GM23248 (cell line): ENCODE data around the gene DCHS2. TPM values are rescaled to one million over a fixed set of nuclear protein-coding genes. Genes with fewer than 3 reads are reported as not detected.

Experiments used
- DNase-seq: peaks from one replicate; pipeline ENCODE4 v3.0.0-alpha.2; 2015
- H2AFZ ChIP-seq: fragments of 200-600 bp; sonication (generic); 2 replicates; pipeline ENCODE4 v1.6.1; 2016; ENCODE audit warnings: antibody characterized with exemption
- H3F3A ChIP-seq: fragments of 200-600 bp; sonication (generic); 2 replicates; pipeline ENCODE4 v1.6.1; 2016; ENCODE audit warnings: mild to moderate bottlenecking, antibody characterized with exemption, mixed run types; ENCODE audit not compliant: insufficient read depth
- H3K27ac ChIP-seq: fragments of 200-600 bp; sonication (generic); 2 replicates; pipeline ENCODE4 v1.5.1; 2016; ENCODE audit warnings: mild to moderate bottlenecking
- H3K27me3 ChIP-seq: fragments of 200-600 bp; sonication (generic); replicated peaks from 2 replicates; pipeline ENCODE4 v1.6.1; 2016; ENCODE audit warnings: mild to moderate bottlenecking; ENCODE audit not compliant: insufficient read depth
- H3K36me3 ChIP-seq: fragments of 200-600 bp; sonication (generic); 2 replicates; pipeline ENCODE4 v1.6.1; 2016; ENCODE audit warnings: low read depth, mild to moderate bottlenecking
- H3K4me1 ChIP-seq: fragments of 200-600 bp; sonication (generic); 2 replicates; pipeline ENCODE4 v1.6.1; 2016; ENCODE audit warnings: mild to moderate bottlenecking; ENCODE audit not compliant: insufficient read depth
- H3K4me2 ChIP-seq: fragments of 200-600 bp; sonication (generic); one replicate; pipeline ENCODE4 v1.6.1; 2016; ENCODE audit warnings: mild to moderate bottlenecking; ENCODE audit not compliant: unreplicated experiment
- H3K4me3 ChIP-seq: fragments of 200-600 bp; sonication (generic); 2 replicates; pipeline ENCODE4 v1.5.1; 2016; ENCODE audit warnings: mild to moderate bottlenecking
- H3K79me2 ChIP-seq: fragments of 200-600 bp; sonication (generic); 2 replicates; pipeline ENCODE4 v1.6.1; 2016; ENCODE audit warnings: mild to moderate bottlenecking; ENCODE audit not compliant: insufficient read depth
- H3K9ac ChIP-seq: fragments of 200-600 bp; sonication (generic); 2 replicates; pipeline ENCODE4 v1.6.1; 2016; ENCODE audit warnings: mild to moderate bottlenecking
- H3K9me2 ChIP-seq: fragments of 200-600 bp; sonication (generic); 2 replicates; pipeline ENCODE4 v1.6.1; 2016; ENCODE audit warnings: mixed run types, mild to moderate bottlenecking, moderate library complexity; ENCODE audit not compliant: insufficient read depth
- H3K9me3 ChIP-seq: fragments of 200-600 bp; sonication (generic); one replicate; pipeline ENCODE4 v1.6.1; 2017; ENCODE audit warnings: low read depth
- H4K20me1 ChIP-seq: fragments of 200-600 bp; sonication (generic); 2 replicates; pipeline ENCODE4 v1.6.0; 2016; ENCODE audit not compliant: insufficient read depth
- EZH2 ChIP-seq: fragments of 200-600 bp; sonication (generic); IDR thresholded peaks from 2 replicates; pipeline ENCODE4 v1.6.1; 2018; ENCODE audit warnings: antibody characterized with exemption, mild to moderate bottlenecking; ENCODE audit not compliant: insufficient read depth, poor library complexity, severe bottlenecking
- EZH2phosphoT487 ChIP-seq: fragments of 200-600 bp; sonication (generic); IDR thresholded peaks from 2 replicates; pipeline ENCODE4 v1.6.1; 2018; ENCODE audit warnings: antibody characterized with exemption, moderate library complexity, mild to moderate bottlenecking, low read depth; ENCODE audit not compliant: insufficient read depth
- WGBS, 2 experiments: methylation state at CpG; one replicate each; pipeline ENCODE4 v1.1.6; 2015 to 2017; ENCODE audit warnings: low lambda C conversion rate in 2 of 2, low coverage in 1 of 2; ENCODE audit errors: missing lambda C conversion rate in 2 of 2; 5-methylcytosine and 5-hydroxymethylcytosine counted together
- in situ Hi-C: fragments of 300-500 bp; cut with MboI; formaldehyde crosslinking; loops from 2 replicates; pipeline ENCODE4 v1.15.0; 2020
- polyA plus RNA-seq: library from polyadenylated mRNA; unstranded; fragments of >200 nt; fragmentation: Nextera tagmentation; extraction: Ambion mirVana; gene quantifications from 2 replicates; pipeline ENCODE4 v1.2.1, GENCODE V29; 2016
- total RNA-seq: library from RNA; depleted of rRNA; stranded (reverse); fragments of >200 nt; shearing (Covaris generic); gene quantifications from 2 replicates; pipeline ENCODE4 v1.2.3, GENCODE V29; 2014

DCHS2 gene
- total and polyA plus RNA-seq, 2 experiments from 2014 or later = not detected

DNA sequence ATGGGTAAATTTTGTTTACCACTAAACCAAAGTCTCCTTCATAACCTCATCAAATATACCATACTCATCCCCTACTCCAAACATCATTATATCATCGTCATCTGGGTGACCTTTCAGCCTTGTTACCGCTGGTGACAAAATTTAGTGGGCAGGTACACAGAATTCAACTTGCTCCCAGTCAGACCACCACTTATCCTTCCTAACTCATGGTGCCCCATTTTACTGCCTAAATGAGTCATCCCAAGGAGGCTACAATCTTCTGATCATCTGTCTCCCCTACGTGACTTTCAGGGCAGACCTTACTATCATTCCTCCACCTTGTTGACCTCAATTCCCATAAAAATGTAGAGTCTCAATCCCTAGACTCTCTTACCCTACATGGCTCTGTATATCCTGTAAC lies 49.6 kb downstream of the DCHS2 start:
- Histone ChIP-seq H3K36me3 (no peaks in the 10 kb centered on the region), H3K27me3 (no peaks in the 10 kb centered on the region), H3K4me3 (no peak overlapping the region), H3K79me2 (no peaks in the 10 kb centered on the region), H3K4me1 (no peaks in the 10 kb centered on the region), H3K9me2 (no peaks in the 10 kb centered on the region), H3K9ac (no peak overlapping the region), H3K27ac (no peak overlapping the region), H3K4me2 (no peak overlapping the region), H4K20me1 (no peaks in the 10 kb centered on the region), H3F3A (no peaks in the 10 kb centered on the region), H2AFZ (no peak overlapping the region), H3K9me3 (no peaks in the 10 kb centered on the region)
- TF ChIP-seq EZH2 (no peak), EZH2phosphoT487 (no peak)
- in situ Hi-C loops = no loop called here
- 73 to 74% methylated on average over 3 of the region's 3 CpGs for WGBS, 2 experiments
- no peak for DNase-seq

GRCh38 chr4:154441124-154441523 lies 50.5 kb downstream of the DCHS2 start:
- Histone ChIP-seq H3K4me3 (no peak overlapping the region), H3K9ac (no peak overlapping the region), H3K36me3 (no peaks in the 10 kb centered on the region), H3K79me2 (no peaks in the 10 kb centered on the region), H4K20me1 (no peaks in the 10 kb centered on the region), H3K9me2 (no peaks in the 10 kb centered on the region), H2AFZ (no peak overlapping the region), H3K9me3 (no peaks in the 10 kb centered on the region), H3K4me1 (no peaks in the 10 kb centered on the region), H3K27ac (no peak overlapping the region), H3F3A (no peaks in the 10 kb centered on the region), H3K4me2 (no peak overlapping the region), H3K27me3 (peaks cover 5% of the 10 kb centered on the region; the same call in 1 of the 2 replicates)
- DNase-seq = no peak
- WGBS, 2 experiments = 3 to 8% methylated on average over 1 of the region's 1 CpG
- no peak for TF ChIP-seq EZH2
- no peak for TF ChIP-seq EZH2phosphoT487
- in situ Hi-C loops = no loop called here

DNA sequence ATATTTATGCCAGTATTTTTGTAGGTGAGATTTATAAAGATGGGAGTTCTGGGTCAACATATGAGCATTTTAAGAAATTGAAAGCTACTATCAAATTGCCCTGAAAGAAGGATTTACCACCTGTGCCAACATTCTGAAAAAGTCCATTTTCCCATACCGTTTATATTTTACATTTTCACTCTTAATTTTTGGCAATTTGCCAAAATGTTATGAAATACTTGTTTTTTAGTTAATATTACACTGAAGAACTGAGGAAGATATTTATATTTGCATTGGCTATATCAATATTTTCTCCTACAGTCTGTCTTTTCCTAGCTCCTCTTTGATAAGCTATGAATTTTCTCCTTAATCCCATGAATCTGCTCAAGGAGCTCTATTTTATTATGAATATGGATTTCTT lies 52.4 kb downstream of the DCHS2 start:
- WGBS, 2 experiments = 16 to 24% methylated on average over 1 of the region's 1 CpG
- Histone ChIP-seq H3K9ac (no peak overlapping the region), H3K9me2 (no peaks in the 10 kb centered on the region), H3K79me2 (no peaks in the 10 kb centered on the region), H3K4me1 (no peaks in the 10 kb centered on the region), H3K4me2 (no peak overlapping the region), H3K36me3 (no peaks in the 10 kb centered on the region), H3K9me3 (no peaks in the 10 kb centered on the region), H3K4me3 (no peak overlapping the region), H3K27me3 (peaks cover 5% of the 10 kb centered on the region; the same call in 1 of the 2 replicates), H2AFZ (no peak overlapping the region), H3F3A (no peaks in the 10 kb centered on the region), H4K20me1 (no peaks in the 10 kb centered on the region), H3K27ac (no peak overlapping the region)
- no peak for DNase-seq
- TF ChIP-seq EZH2 (no peak), EZH2phosphoT487 (no peak)
- in situ Hi-C loops = no loop called here

DNA sequence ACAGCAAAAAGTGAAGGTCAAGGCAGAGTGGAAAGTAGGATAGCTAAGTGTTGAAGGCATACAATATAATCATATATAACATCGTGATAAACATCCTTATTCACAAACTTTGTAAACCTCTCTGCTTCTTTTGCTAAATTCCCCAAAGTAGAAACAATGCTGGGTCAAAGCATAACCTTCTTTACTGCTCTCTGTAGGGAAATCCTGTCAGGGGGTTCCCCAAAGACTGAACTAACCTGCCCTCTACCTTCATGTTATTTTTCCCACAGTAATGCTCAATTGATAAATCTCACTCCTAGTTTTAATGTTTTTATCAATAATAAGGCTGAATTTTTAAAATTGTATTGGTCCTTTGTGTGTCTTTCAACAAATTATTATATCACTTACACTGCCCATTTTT lies 55.7 kb downstream of the DCHS2 start:
- Histone ChIP-seq H3K4me3 (no peak overlapping the region), H3K4me1 (no peaks in the 10 kb centered on the region), H3K36me3 (no peaks in the 10 kb centered on the region), H3F3A (no peaks in the 10 kb centered on the region), H3K27ac (no peak overlapping the region), H2AFZ (no peak overlapping the region), H3K9me2 (no peaks in the 10 kb centered on the region), H4K20me1 (no peaks in the 10 kb centered on the region), H3K9me3 (no peaks in the 10 kb centered on the region), H3K4me2 (no peak overlapping the region), H3K9ac (no peak overlapping the region), H3K79me2 (no peaks in the 10 kb centered on the region), H3K27me3 (peaks cover 5% of the 10 kb centered on the region; the same call in 1 of the 2 replicates)
- no peak for TF ChIP-seq EZH2phosphoT487
- TF ChIP-seq EZH2 = no peak
- WGBS, 2 experiments = 14 to 18% methylated on average over 1 of the region's 1 CpG
- in situ Hi-C loops = no loop called here
- DNase-seq = no peak

DNA sequence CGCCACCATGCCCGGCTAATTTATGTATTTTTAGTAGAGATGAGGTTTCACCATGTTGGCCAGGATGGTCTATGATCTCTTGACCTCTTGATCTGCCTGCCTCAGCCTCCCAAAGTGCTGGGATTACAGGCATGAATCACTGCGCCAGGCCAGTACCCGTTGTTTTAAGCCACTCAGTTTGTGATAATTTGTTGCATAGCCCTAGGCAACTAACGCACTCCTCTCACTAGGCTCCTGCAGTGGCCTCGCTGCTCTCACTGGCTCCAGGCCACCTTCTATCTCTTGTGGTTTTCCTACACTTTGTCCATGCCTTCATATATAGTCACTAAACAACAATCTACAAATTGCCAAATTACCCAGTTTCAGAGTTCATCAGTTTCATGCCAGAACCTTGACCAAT lies 58.1 kb downstream of the DCHS2 start:
- Histone ChIP-seq H3K4me1 (no peaks in the 10 kb centered on the region), H4K20me1 (no peaks in the 10 kb centered on the region), H3K79me2 (no peaks in the 10 kb centered on the region), H3K9ac (no peak overlapping the region), H3K36me3 (no peaks in the 10 kb centered on the region), H3K4me3 (no peak overlapping the region), H3K27me3 (peaks cover 5% of the 10 kb centered on the region; the same call in 1 of the 2 replicates), H3K9me2 (no peaks in the 10 kb centered on the region), H3K9me3 (no peaks in the 10 kb centered on the region), H3K27ac (no peak overlapping the region), H3K4me2 (no peak overlapping the region), H2AFZ (no peak overlapping the region), H3F3A (no peaks in the 10 kb centered on the region)
- in situ Hi-C loops = no loop called here
- TF ChIP-seq EZH2 (no peak), EZH2phosphoT487 (no peak)
- no peak for DNase-seq
- 75 to 78% methylated on average over 6 of the region's 6 CpGs for WGBS, 2 experiments
